Mucosa of descending colon (tissue), 3 donors: Measurements from ENCODE around the gene SLC25A33. TPM values are rescaled to one million over a fixed set of nuclear protein-coding genes. Genes with fewer than 3 reads are reported as not detected.

Experiments
- ATAC-seq: fragments of 200-7000 bp; cut with Tn5 transposase; one replicate; pipeline ENCODE4 v1.9.1; 2020; ENCODE audit warnings: mild to moderate bottlenecking, moderate library complexity
- DNase-seq, 3 donors: peaks; one replicate each; pipeline ENCODE4 v3.0.0-alpha.2; 2020
- H3K36me3 ChIP-seq: fragments of 200-600 bp; one replicate; pipeline ENCODE4 v1.8.0; 2021; ENCODE audit warnings: low read depth, mild to moderate bottlenecking
- H3K4me1 ChIP-seq: fragments of 200-600 bp; one replicate; pipeline ENCODE4 v1.8.0; 2021; ENCODE audit warnings: low read depth, mild to moderate bottlenecking
- H3K4me3 ChIP-seq: fragments of 200-600 bp; one replicate; pipeline ENCODE4 v1.8.0; 2021; ENCODE audit warnings: mild to moderate bottlenecking
- H3K9me3 ChIP-seq: fragments of 200-600 bp; one replicate; pipeline ENCODE4 v1.8.0; 2021; ENCODE audit warnings: mild to moderate bottlenecking
- intact Hi-C, 2 donors: fragments of 100-400 bp; cut with DNase I in 1 of 2; cut with micrococcal nuclease in 1 of 2; formaldehyde crosslinking; loops; one replicate each; pipeline versions ENCODE4 v1.11.0 to v1.11.1; 2022; cut with DNase I, micrococcal nuclease
- long read RNA-seq, 2 donors: library from polyadenylated mRNA; unstranded; transcript quantifications; one replicate each; pipeline ENCODE4 v2.0.0, GENCODE V29; 2019 to 2021
- total RNA-seq, 3 donors: library from RNA; stranded (reverse); fragmentation: NEBNext Ultra II Directional in 2 of 3; extraction: Animal tissue kit (Norgen Biotek cat#: 25700) in 2 of 3; gene quantifications; one replicate each; pipeline versions ENCODE4 v1.2.1 to v1.2.4, GENCODE V29; 2021 to 2023
- TF ChIP-seq, protein P1 (sequence below): fragments of 200-600 bp; IDR thresholded peaks from one replicate; pipeline ENCODE4 v1.8.0; 2022; ENCODE audit warnings: antibody characterized with exemption, mild to moderate bottlenecking
- donor health status: DM: no; HTN: no; CAD: no; lungs with moderate emphysema.
- donor health status: DM: no; HTN: no; CAD: no.
- donor health status: DM: no; HTN: yes; CAD: no.

The SLC25A33 gene, protein sequence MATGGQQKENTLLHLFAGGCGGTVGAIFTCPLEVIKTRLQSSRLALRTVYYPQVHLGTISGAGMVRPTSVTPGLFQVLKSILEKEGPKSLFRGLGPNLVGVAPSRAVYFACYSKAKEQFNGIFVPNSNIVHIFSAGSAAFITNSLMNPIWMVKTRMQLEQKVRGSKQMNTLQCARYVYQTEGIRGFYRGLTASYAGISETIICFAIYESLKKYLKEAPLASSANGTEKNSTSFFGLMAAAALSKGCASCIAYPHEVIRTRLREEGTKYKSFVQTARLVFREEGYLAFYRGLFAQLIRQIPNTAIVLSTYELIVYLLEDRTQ
- 1 to 10 TPM; 4.8 to 5.9 (median 5.7) TPM for total RNA-seq
- long read RNA-seq, donor 1, transcript SLC25A33-201 (7 exons, 3,854 nt), result major isoform, 8 of 12 reads
- long read RNA-seq, donor 1, partial matches to known transcripts, result 0 of 12 reads
- long read RNA-seq, donor 1, other reads (novel, unspliced or antisense), result 4 of 12 reads
- long read RNA-seq, donor 2, partial matches to known transcripts, result 0 of 3 reads
- long read RNA-seq, donor 2, other reads (novel, unspliced or antisense), result 2 of 3 reads

DNA sequence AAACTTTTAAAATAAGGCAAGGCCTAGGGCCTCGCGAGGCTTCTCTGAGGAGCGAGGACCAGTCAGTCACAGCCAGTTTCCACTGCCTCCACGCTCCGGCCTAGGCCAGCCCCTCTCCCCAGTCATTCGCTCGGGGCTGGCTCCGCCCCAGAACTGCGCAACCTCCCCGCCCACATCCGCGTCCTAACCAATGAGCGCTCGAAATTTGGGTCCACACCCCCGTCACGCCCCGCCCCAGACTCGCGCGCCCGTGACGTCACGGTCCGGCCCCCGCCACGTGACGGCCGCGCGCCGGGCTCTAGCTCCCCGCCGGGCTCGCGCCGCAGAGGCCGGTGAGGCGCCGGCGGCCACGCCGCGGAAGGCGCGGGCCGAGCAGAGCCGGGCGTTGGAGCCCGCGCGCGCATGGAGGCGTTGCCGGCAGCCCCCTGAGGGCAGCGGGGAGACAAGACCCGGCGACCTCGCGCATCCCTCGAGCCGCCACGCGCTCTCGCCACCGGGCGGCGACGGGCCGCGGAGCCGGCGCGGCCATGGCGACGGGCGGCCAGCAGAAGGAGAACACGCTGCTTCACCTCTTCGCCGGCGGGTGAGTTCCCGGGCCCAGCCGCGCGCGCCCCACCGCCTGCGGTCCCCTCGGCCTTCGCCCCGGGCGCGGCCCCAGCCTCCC, at the start of gene SLC25A33:
Gene SLC25A33 (plus strand): TSS at position 301 of the 664 bp plus-strand sequence. CDS start 227 bp downstream, at position 528.
- intact Hi-C loops, result no loop called here
- Histone ChIP-seq H3K4me3 (peak within 1 kb of the TSS; percentile 63), H3K4me1 (peaks cover 19% of the 10 kb centered on the region), H3K9me3 (no peaks in the 10 kb centered on the region), H3K36me3 (no peaks in the 10 kb centered on the region)
- peak; percentile 95 for ATAC-seq
- peak; percentile 97 to 99 (median 99) for DNase-seq
- TF ChIP-seq, protein P1, sequence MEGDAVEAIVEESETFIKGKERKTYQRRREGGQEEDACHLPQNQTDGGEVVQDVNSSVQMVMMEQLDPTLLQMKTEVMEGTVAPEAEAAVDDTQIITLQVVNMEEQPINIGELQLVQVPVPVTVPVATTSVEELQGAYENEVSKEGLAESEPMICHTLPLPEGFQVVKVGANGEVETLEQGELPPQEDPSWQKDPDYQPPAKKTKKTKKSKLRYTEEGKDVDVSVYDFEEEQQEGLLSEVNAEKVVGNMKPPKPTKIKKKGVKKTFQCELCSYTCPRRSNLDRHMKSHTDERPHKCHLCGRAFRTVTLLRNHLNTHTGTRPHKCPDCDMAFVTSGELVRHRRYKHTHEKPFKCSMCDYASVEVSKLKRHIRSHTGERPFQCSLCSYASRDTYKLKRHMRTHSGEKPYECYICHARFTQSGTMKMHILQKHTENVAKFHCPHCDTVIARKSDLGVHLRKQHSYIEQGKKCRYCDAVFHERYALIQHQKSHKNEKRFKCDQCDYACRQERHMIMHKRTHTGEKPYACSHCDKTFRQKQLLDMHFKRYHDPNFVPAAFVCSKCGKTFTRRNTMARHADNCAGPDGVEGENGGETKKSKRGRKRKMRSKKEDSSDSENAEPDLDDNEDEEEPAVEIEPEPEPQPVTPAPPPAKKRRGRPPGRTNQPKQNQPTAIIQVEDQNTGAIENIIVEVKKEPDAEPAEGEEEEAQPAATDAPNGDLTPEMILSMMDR, result no peak

DNA sequence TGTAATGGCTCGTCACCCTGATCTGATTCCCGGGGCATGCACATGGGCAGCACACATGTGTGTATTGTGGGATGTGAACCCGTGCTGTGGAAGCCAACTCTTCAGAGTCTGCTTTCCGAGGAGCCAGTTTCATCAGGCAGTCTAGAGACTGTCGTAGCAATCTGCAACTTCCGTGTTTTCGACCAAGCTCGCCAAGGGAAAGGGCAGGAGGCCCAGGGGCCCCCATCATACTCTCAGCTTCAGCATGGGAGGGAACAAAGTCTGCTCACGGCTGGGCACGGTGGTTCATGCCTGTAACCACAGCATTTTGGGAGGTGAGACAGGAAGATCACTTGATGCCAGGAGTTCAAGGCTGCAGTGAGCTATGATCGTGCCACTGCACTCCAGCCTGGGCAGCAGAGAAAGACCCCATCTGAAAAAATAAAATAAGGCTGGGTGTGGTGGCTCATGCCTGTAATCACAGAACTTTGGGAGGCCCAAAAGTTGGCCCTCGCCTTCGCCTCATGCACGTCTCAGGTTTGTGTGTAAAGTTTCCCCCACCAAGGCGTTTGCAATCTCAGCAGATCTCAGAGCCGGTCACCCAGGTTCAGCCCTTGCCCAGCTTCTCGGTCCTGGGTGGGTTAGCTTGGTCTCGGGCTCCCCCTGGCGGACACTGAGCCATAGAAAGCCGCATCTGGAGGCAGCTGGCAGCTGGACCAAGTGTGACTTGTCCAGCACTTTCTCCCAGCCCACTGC, 48.5 kb upstream of the SLC25A33 start:
- Histone ChIP-seq H3K36me3 (no peaks in the 10 kb centered on the region), H3K9me3 (no peaks in the 10 kb centered on the region), H3K4me1 (no peaks in the 10 kb centered on the region), H3K4me3 (no peak overlapping the region)
- intact Hi-C loops, result no loop called here
- peak; percentile 96 for ATAC-seq
- TF ChIP-seq, protein P1, result peak; percentile 56
- peak; percentile 87 to 97 (median 96) for DNase-seq

DNA sequence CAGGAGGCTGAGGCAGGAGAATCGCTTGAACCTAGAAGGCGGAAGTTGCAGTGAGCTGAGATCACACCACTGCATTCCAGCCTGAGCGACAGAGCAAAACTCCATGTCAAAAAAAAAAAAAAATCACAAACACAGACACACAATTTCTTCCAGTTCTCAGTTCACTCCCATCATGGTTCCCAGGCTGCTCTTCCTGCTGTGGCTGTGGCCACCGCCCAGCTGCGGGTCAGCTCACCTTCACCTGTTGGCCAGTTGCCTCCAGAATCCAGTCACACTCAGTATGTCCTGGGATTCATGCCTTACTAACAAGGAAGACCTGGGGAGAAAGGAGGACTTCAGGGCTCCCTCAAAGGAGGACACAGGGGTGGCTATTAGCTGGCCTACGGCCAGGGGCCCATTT, 45.9 kb upstream of the SLC25A33 start:
- DNase-seq (no peak), ATAC-seq (no peak)
- intact Hi-C loops, result no loop called here
- Histone ChIP-seq H3K9me3 (no peaks in the 10 kb centered on the region), H3K4me3 (no peak overlapping the region), H3K4me1 (no peaks in the 10 kb centered on the region), H3K36me3 (no peaks in the 10 kb centered on the region)
- TF ChIP-seq, protein P1, result no peak

DNA sequence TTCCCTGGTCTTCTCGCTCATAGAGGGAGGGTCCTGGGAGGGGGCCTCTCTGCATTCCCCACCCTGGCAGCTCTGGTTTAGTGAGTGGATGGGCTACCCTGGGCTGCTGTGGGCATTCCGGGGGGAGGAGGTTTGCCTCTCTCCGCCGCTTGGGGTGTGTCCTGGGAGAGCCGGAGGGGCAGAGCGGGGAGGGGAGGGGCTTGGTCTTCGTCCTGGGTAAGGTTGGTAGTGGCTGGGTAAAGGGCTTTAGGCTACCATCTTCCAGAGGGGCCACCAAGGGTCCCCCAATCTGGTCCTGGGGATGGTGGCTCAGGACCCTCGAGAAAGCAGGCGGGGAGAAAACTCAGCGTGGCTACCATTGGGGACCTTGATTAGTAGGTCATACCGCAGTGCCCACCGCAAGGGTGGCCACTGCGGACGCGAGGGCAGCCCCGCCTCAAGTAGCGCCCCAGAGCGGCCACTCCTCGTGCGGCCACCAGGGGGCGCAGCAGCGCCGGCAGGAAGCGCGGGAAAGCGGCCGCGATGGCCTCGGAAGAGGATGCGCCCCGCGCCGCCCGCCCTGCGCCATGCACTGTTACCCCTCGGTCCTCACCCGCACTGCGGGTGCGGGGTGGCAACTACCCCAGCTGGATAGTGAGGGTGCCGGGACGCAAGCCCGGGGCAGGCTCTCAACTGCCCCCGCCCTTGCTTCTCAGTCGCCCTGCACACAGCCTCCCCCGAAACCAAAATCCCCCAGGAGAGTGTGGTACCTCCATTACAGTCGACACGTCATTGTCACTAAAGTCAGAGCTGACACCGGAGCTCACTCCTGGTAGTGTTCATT, 44.1 kb upstream of the SLC25A33 start:
- Histone ChIP-seq H3K9me3 (no peaks in the 10 kb centered on the region), H3K36me3 (no peaks in the 10 kb centered on the region), H3K4me3 (no peak overlapping the region), H3K4me1 (no peaks in the 10 kb centered on the region)
- DNase-seq, result peak; percentile 62 to 69 (median 62)
- intact Hi-C loops, result loop anchor here (2.0 to 5.0 kb wide), 2 partner anchors 77 to 78 kb away; no protein-coding TSS in a partner anchor
- peak; percentile 87 for ATAC-seq
- TF ChIP-seq, protein P1, result peak; percentile 97
